OCI-LY3 (cell line): ENCODE measurements around the gene SIAH2.

Experiments used
- H2AFZ ChIP-seq: fragments of 200-600, 300-600 bp; shearing (Covaris generic); 2 replicates; pipeline ENCODE4 v1.6.0; 2014; ENCODE audit warnings: antibody characterized with exemption, low read depth, low read length
- H3K27ac ChIP-seq: fragments of 200-600, 300-600 bp; sonication (generic); 2 replicates; pipeline ENCODE4 v1.5.1; 2014; ENCODE audit warnings: mild to moderate bottlenecking, low read length, moderate library complexity, mixed read lengths
- H3K27me3 ChIP-seq: fragments of 200-600, 300-600 bp; sonication (generic); 2 replicates; pipeline ENCODE4 v1.6.1; 2014; ENCODE audit warnings: low read depth, low read length, mixed read lengths
- H3K36me3 ChIP-seq: fragments of 200-600, 300-600 bp; sonication (generic); replicated peaks from 2 replicates; pipeline ENCODE3; 2014; ENCODE audit warnings: low read depth, low read length, mixed read lengths
- H3K4me1 ChIP-seq: fragments of 300-600, 200-600 bp; sonication (generic); 2 replicates; pipeline ENCODE4 v1.6.1; 2014; ENCODE audit warnings: low read length, mixed read lengths
- H3K4me2 ChIP-seq: fragments of 200-600, 300-600 bp; sonication (generic); 2 replicates; pipeline ENCODE4 v1.6.1; 2014; ENCODE audit warnings: low read length, mixed read lengths
- H3K4me3 ChIP-seq: fragments of 300-600, 200-600 bp; sonication (generic); 2 replicates; pipeline ENCODE4 v1.5.1; 2014; ENCODE audit warnings: antibody characterized with exemption, mild to moderate bottlenecking, low read length, moderate library complexity
- H3K79me2 ChIP-seq: fragments of 300-600, 200-600 bp; shearing (Covaris generic); 2 replicates; pipeline ENCODE4 v1.6.1; 2014; ENCODE audit warnings: mild to moderate bottlenecking, low read length, mixed read lengths
- H3K9ac ChIP-seq: fragments of 300-600, 200-600 bp; shearing (Covaris generic); 2 replicates; pipeline ENCODE4 v1.6.0; 2014; ENCODE audit warnings: mild to moderate bottlenecking, low read length, moderate library complexity
- H3K9me3 ChIP-seq: fragments of 200-600, 300-600 bp; shearing (Covaris generic); 2 replicates; pipeline ENCODE4 v1.6.1; 2014; ENCODE audit warnings: low read length, mixed read lengths; ENCODE audit not compliant: insufficient read depth
- H4K20me1 ChIP-seq: fragments of 200-600, 300-600 bp; sonication (generic); 2 replicates; pipeline ENCODE4 v1.6.1; 2016; ENCODE audit warnings: low read length, mixed read lengths; ENCODE audit not compliant: insufficient read depth
- EZH2phosphoT487 ChIP-seq: fragments of 200-600 bp; shearing (Covaris generic); IDR thresholded peaks from 2 replicates; pipeline ENCODE4 v1.6.1; 2018; ENCODE audit warnings: antibody characterized with exemption, mixed run types, low read depth
- TF ChIP-seq, protein P1 (sequence below): fragments of 200-600, 300-600 bp; sonication (generic); IDR thresholded peaks from 2 replicates; pipeline ENCODE4 v1.5.1; 2014; ENCODE audit warnings: antibody characterized with exemption, low read length, low read depth

SIAH2 gene

GRCh38 chr3:150703756-150704344, 59.1 kb downstream of the SIAH2 start, which contains the start of gene ERICH6:
Gene ERICH6 (minus strand): TSS chr3:150703920. CDS start chr3:150703898, 22 bp downstream.
- peak within 1 kb of the TSS; percentile 20; the same call in 1 of the 2 replicates for H3K27ac ChIP-seq
- H3K4me3 ChIP-seq: peak within 1 kb of the TSS; percentile 88
- H3K27me3 ChIP-seq: no peaks in the 10 kb centered on the region
- peak within 1 kb of the TSS; percentile 74 for H3K9ac ChIP-seq
- no peaks in the 10 kb centered on the region for H3K9me3 ChIP-seq
- no peaks in the 10 kb centered on the region for H3K79me2 ChIP-seq
- no peaks in the 10 kb centered on the region for H3K36me3 ChIP-seq
- TF ChIP-seq, protein P1, sequence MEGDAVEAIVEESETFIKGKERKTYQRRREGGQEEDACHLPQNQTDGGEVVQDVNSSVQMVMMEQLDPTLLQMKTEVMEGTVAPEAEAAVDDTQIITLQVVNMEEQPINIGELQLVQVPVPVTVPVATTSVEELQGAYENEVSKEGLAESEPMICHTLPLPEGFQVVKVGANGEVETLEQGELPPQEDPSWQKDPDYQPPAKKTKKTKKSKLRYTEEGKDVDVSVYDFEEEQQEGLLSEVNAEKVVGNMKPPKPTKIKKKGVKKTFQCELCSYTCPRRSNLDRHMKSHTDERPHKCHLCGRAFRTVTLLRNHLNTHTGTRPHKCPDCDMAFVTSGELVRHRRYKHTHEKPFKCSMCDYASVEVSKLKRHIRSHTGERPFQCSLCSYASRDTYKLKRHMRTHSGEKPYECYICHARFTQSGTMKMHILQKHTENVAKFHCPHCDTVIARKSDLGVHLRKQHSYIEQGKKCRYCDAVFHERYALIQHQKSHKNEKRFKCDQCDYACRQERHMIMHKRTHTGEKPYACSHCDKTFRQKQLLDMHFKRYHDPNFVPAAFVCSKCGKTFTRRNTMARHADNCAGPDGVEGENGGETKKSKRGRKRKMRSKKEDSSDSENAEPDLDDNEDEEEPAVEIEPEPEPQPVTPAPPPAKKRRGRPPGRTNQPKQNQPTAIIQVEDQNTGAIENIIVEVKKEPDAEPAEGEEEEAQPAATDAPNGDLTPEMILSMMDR: no peak
- no peak for TF ChIP-seq EZH2phosphoT487
- H3K4me1 ChIP-seq: peaks cover 4% of the 10 kb centered on the region; the same call in 1 of the 2 replicates
- peak within 1 kb of the TSS; percentile 92 for H2AFZ ChIP-seq
- H3K4me2 ChIP-seq: peak within 1 kb of the TSS; percentile 75
- no peaks in the 10 kb centered on the region for H4K20me1 ChIP-seq

DNA sequence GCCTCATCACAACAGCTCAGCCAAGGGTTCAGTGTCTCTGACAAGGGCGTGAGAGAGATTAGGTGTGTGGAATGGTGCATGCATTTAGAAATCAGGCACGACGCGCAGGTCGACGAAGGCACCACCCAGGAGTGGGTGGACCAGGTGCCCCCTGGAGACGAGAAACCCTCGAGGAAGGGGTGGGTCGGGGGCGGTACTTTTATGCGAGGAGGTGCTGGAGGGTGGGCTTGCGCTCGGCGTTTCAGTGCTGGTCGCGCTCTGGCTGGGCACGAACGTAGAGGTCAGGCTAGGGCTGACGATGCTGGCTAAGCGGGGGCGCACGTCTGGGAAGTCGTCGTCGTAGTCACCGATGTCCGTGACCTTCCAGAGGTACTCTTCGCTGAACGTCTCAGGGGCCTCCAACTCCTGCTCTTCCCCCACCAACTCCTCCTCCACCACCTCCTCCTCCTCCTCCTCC, 59.6 kb downstream of the SIAH2 start:
- H3K9me3 ChIP-seq: no peaks in the 10 kb centered on the region
- H3K27ac ChIP-seq: no peak overlapping the region
- peak overlapping the region; percentile 74 for H3K9ac ChIP-seq
- H2AFZ ChIP-seq: peak overlapping the region; percentile 92
- H3K4me2 ChIP-seq: peak overlapping the region; percentile 75
- H3K79me2 ChIP-seq: no peaks in the 10 kb centered on the region
- H3K4me3 ChIP-seq: peak overlapping the region; percentile 88
- H4K20me1 ChIP-seq: no peaks in the 10 kb centered on the region
- H3K4me1 ChIP-seq: peaks cover 4% of the 10 kb centered on the region; the same call in 1 of the 2 replicates
- H3K36me3 ChIP-seq: no peaks in the 10 kb centered on the region
- no peak for TF ChIP-seq EZH2phosphoT487
- TF ChIP-seq, protein P1: no peak
- no peaks in the 10 kb centered on the region for H3K27me3 ChIP-seq

GRCh38 chr3:150699068-150699639, 63.8 kb downstream of the SIAH2 start:
- Histone ChIP-seq H3K4me2 (no peak overlapping the region), H3K79me2 (no peaks in the 10 kb centered on the region), H3K36me3 (no peaks in the 10 kb centered on the region), H2AFZ (no peak overlapping the region), H3K9ac (no peak overlapping the region), H3K27me3 (no peaks in the 10 kb centered on the region), H3K4me1 (peaks cover 4% of the 10 kb centered on the region; the same call in 1 of the 2 replicates), H4K20me1 (no peaks in the 10 kb centered on the region), H3K4me3 (no peak overlapping the region), H3K27ac (no peak overlapping the region), H3K9me3 (no peaks in the 10 kb centered on the region)
- TF ChIP-seq, protein P1: no peak
- no peak for TF ChIP-seq EZH2phosphoT487

GRCh38 chr3:150697646-150698045, 65.3 kb downstream of the SIAH2 start:
- no peak overlapping the region for H3K9ac ChIP-seq
- H3K27me3 ChIP-seq: no peaks in the 10 kb centered on the region
- H3K4me1 ChIP-seq: no peaks in the 10 kb centered on the region
- H4K20me1 ChIP-seq: no peaks in the 10 kb centered on the region
- no peak overlapping the region for H3K4me2 ChIP-seq
- TF ChIP-seq, protein P1: no peak
- no peak for TF ChIP-seq EZH2phosphoT487
- no peaks in the 10 kb centered on the region for H3K79me2 ChIP-seq
- no peaks in the 10 kb centered on the region for H3K36me3 ChIP-seq
- no peak overlapping the region for H3K27ac ChIP-seq
- no peak overlapping the region for H2AFZ ChIP-seq
- peaks cover 9% of the 10 kb centered on the region; the same call in 1 of the 2 replicates for H3K9me3 ChIP-seq
- no peak overlapping the region for H3K4me3 ChIP-seq
